GM21529 (cell line): ENCODE measurements around the gene SH3PXD2A.
A peak's percentile ranks its signal among the peaks of the same experiment; 100 is the strongest.
"Not testable (repeated sequence)": the region's sequence is repeated elsewhere in the genome, so short reads cannot be mapped to it uniquely, and the experiment has no call there.

Experiments used
- ATAC-seq: cut with Tn5 transposase; IDR thresholded peaks from one replicate; pipeline ENCODE4 v1.9.1; 2021; ENCODE audit not compliant: unreplicated experiment

Gene SH3PXD2A

DNA sequence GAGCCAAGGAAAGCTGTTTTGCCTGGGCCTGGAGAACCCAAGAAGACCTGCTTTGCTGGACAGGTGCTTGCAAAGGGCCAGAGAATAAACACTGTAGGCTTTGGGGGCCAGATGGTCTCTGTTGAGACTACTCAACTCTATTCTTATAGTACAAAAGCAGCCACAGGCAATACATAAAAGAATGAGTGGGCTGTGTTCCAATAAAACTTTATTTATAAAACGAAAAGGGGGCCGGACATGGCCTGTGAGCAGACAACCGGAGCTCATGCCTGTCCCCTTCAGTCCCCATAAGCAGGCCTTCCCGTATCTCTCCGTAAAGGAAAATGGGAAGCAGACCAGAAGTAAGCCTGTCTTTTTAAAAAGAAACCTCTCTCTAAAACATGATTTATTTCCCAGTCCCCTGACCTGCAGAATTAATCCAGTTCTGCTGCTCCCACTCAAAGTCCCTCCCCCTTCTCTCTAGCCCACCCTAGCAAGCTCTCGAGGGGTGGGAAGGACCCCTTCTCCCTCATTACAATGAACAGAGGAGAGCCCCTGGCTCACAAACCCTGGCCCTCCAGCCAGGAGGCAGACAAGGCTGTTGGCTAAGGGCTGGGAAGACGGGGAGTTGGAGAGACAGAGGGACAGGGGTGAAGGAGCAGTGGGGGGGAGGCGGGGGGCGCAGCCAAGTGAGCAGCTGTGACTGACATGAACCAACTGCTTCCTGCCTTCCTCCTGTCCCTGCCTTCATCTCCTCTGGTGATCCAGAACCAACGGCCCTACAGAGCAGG is 184.1 kb downstream of the SH3PXD2A start:
- ATAC-seq, result no peak

DNA sequence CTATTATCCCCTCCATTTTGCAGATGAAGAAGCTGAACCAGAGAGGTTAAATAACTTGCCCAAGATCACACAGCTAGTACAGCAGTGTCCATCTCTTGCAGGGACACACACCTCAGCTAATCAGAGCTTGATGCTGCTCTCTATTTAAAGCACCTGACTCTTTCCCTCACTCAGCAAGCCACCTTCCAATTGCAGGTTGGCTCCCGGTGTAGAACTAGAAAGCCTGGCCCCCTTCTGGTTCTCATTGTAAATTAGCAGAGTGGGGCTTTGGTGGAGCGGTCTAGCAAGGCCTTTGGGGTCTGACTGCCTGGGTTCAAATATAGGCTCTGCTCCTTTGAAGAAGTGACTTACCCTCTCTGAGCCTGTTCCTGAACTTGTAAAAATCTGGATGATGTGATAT is 185.4 kb downstream of the SH3PXD2A start:
- ATAC-seq, result no peak

DNA sequence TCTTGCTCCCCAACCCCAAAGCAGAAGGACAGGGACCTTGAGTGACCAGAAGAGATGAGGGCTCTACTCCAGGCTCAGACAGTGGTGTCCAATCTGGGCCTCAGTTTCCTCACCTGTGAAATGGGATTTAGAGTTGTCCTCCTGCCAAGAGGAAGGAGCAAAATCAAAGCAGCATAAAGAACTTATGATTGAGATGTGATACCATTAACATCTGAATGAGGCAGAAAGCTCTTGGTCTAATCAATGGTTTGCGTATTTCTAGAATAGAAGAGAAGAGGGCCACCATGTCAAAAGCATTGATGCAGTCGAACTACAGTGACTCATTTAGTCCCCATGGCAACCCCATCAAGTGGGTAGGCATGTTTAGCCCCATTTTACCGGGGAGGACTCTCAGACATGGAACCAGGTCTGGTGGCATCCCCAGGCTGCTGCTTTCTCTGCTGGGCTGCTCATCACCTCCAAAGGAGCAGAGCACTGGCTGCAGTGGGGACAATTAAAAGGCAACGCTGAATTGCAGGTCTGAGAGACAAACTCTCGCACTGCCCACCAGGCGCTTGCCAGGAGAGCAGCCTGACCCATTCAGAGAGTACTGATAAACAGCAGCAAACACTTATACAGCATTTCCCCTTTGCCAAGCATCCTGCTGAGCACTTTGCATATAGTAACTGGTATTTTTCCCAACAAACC is 186.0 kb downstream of the SH3PXD2A start:
- ATAC-seq, result no peak

DNA sequence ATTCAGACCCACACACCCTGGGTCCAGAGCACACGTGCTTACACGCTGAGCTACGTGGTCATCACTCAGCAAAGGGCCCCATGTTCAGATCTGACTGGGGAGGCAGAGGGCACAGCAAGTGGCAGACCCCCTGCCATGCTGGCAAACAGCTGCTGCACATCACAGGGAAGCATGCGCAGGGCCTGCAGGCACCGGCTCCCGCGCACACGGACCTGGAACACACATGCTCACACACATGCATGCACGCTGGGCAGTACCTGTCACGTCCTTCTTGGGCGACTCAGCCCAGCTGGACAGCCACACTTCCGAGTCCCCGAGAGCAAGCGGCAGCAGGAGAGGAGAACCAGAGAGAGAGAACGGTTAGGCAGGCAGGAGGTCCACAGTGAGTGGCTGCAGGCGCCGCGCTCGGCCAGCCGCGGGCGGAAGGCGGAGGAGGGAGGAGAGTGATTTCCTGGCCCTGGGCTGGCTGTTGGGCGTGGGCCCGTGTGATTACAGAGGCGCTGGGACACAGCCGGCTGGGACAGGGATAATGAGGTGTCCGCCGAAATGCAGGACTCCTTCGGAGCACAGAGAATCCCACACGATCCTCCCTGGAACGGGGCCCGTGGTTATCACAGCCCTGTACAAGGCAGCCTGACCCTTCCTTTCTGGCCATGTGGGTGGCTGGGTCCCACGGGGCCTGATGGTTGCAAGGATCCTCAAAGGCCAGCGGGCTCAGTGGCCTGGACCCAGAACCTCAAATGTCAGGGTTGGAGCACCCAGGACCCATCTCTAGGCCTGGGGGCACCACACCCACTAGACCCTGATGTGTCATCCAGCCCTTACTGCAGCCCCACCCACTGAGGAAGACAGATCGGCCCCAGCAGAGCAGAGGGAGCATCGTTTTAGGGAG is 186.8 kb downstream of the SH3PXD2A start:
- no peak for ATAC-seq

DNA sequence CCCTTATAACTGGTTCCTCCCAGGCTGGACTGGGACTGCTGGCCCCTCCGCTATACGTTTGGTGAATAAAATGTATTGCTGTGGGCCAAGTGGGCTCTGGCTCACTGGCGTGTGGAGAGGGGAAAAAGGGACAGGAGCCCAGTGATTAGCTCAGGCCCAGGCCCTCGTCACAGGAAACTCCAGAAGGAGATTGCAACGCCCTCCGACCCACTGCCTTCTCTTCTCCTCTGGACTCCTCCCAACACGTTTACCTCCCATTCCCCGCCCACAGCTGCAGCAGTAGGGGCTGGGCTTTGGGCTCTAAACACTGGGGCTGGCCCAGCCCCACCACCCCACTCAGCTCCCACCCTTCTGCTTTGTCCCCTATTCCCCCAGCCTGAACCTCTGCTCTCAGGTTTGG is 188.0 kb downstream of the SH3PXD2A start:
- ATAC-seq, result no peak

DNA sequence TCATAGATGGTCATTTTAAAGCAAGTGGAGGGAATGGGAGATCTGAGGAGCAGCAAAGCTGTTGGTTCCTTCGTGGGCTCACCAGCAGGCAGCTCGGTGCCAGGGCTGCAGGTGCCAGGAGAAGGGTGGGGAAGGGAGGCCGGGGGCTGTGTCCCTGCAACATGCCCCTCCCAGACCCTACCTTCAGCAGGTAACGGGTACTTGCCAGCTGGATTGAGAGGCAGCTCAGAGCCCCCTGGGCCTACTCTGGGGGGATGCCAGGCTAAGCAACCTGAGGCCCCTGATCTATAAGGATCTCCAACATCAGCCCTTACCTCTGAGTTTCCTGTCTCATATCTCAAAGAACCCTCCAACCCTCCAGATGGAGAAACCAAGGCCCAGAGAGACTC is 188.6 kb downstream of the SH3PXD2A start:
- no peak for ATAC-seq

DNA sequence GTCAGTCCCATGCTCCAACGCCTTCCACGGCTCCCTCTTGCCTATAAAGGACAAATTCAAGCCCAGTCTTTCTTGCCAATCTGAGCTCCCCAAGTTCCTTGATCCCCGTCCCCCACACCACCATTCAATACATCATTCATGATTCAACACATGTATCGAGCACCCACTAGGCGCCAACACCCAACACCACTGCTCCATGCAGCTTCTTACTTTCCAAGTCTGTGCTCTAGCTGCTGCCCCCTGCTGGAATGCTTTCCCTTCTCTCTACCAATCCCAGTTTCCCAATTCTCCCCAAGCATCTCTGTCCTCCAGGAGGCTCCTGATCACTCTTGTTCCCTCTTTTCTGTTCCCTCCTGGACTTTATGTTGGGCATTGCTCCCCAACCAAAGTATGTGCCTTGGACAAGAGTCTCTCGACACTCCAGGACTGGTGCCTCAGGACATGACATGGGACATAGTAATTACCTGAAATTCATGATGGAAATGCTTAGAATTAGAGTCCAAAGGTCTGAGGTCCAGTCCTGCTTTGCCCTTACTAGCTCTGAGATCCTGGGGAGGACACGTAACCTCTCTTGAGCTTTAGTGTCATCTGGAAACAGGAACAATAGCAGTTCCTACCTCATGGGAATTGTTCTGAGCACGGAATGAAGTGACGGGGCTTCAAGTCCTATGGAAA is 189.2 kb downstream of the SH3PXD2A start:
- no peak for ATAC-seq

DNA sequence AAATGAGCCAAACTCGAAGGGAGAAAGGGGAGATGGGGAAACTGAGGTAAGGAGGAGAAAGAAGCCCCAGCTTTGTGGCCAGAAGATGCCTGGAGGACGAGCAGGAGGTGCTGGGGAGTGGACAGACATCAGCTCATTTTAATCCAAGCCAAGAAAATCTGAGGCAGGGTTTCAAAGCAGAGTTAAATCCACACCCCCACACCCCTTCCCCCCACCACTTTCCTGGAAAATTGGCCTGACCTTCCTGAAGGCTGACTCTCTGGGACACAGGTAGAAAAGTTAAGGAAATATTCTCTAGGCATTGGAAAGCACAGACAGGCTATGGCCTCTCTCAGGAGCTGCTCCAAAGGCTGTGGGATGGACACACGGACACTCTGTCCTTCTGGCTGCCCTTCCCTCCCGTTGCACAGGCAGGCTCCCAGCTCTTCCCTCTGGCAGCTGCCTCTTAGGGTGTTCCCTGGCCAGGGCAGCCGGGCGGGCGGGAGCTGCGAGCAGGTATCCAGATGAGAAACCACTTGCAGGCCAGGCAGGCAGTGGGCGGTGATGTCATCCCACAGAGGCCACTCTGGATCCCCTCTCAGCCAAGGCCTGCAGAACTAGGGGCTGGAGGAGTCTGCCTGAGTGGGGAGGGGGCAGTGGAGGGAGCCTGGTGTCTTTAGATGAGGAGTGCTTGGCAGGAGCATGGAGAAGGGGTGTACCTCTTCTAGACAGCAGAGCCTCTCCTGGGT is 190.1 kb downstream of the SH3PXD2A start:
- ATAC-seq, result no peak

DNA sequence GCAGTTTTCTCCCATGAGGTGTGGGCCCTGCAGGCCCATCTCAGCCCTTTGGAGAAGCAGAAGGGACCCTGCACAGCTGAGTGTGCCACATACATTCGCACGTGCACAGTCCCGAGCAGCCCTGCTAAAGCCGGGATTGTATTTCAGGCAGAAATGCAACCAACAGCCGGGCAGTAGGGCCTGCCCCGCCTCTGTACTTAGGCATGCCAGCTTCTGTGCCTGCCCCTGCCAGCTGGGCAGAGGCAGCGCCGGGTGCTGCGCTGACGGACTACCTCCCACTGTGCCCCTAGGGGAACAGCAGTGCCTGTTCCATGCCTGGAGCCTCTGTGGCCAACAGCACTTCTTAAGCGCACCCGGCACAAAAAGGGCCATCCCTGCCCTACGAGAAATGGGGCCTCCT is 191.6 kb downstream of the SH3PXD2A start:
- no peak for ATAC-seq

DNA sequence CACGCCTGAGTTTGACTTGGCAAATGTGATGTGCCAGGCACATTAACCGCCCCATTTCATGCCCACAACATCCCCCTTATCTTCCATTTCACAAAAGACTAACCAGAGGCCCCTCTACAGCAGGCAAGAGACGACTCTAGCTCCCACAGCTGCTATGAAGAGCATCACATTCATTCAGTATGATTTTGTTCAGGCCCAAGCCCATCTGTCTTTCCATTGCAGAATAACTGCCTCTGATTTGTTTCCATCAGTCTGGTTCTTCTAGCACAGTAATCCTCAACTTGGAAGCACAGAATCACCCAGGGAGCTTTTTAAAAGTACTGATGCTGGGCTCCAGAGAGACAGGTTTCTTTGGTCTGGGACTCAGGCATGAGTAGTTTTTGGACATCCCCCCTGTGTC is 192.1 kb downstream of the SH3PXD2A start:
- no peak for ATAC-seq

DNA sequence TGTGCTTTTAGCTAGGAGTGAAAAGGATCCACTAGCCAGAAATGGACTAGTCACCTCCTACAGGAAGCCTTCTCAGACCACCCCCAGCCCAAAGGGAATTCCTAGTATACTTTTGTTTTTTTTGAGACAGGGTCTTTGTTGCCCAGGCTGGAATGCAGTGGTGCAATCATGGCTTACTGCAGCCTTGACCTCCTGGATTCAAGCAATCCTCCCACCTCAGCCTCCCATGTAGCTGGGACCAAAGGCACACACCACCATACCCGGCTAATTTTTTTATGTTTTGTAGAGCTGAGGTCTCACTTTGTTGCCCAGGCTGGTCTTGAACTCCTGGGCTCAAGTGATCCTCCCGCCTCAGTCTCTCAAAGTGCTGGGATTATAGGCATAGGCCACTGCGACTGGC is 192.7 kb downstream of the SH3PXD2A start:
- not testable (repeated sequence) for ATAC-seq

DNA sequence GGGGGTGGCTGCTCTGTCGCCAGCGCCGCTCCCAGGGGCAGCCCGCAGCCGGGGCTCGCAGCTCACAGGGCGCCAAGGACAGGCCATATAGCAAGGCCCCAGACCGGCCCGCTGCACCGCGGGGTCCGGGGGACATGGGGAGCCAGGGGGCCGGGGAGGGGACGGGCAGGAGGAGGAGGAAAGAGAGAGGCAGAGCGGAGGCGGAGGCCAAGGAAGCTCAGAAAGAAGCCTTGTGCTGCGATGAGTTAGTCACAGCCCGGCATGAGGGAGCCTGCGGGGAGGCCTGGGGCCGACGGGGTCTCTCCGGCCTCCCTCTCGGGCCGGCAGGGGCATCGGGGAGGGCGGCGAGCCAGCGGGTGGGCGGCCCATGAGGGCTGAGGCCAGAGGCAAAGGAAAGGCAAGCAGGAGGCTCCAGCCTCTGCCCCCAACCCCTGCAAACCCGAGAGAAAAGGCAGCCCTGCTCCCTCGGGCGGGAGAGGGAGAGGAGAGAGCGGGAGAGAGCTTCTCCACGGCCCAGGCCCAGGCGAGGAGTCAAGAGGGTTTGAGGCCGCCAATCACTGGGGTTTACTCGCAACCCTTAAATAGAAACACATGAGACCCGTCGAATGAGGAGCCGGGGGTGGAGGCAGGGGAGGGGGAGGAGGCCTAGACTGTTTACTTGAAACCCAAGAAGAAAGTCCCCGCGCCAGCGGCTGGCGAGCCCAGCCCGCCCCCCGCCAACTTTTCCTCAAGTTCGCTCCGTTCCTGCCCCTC is 194.0 kb downstream of the SH3PXD2A start:
- peak; percentile 37 for ATAC-seq

DNA sequence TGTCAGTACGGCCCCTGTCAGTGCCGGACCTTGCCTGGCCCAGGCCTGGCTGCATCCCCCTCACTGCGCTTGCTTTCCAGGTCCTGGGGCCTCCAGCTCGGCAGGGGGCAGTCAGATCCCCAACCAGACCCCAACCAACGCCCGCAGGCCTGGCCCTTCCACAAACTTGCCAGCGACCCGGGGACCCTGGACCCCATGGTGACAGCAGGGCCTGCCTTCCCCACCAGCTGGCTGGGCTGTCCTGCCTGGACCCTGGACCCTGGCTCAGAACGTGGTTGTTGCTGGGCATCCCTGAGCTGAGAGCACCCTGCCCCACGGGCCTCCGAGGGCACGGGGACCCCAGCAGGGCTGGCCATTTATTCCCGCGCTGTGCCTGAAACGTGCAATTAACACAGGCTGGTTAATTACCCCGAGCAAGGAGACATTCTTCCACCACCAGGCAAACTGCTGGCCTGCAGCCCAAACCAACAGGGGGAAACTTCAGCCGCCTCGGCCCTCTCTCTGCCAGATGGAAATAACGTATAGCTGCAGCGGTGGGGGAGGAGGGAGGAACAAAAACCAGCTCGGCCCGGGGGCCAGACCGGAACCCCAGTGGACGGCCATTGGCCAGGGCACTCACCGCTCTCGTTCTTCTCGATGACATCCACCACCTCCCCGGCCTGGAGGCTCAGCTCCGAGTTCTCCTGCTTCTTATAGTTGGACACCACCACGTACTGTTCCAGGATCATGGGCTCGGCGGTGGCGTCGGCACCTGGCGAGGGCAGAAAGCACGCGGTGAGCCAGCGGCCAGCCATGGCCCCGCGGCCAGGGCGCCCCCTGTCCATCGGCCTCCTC is 194.8 kb downstream of the SH3PXD2A start:
- peak; percentile 25 for ATAC-seq

DNA sequence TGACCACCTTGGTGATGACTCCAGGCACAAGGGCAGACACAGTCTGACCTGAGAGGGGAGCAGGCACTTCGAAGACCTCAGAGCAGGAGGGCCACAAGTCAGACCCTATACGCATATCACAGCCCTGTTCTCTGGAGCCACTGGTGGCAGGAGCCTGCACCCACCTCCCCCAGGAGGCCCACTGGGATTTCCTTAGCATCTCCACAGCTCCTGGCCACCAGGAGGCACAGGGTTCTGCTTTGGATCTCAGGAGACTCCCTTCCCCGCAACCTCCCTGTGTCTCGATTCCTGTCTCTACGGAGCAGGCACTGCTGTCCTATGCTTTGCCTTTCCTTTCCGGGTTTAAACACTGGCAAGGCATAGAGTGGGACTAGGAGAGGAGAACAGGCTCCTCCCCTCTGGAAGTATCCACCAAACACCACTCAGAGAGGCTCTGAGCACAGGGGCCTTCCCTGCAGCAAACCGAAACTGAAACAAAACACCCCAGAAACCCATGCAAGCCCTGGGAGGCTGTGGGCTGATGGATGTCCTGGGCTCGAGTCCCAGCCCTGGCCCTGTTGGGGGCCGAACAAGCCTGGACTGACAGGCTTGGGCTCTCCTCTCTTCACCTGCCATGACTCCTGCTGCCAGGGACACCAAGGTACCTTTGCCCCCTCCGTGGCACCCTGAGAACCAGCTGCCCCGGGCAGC is 195.6 kb downstream of the SH3PXD2A start:
- ATAC-seq, result peak; percentile 78

DNA sequence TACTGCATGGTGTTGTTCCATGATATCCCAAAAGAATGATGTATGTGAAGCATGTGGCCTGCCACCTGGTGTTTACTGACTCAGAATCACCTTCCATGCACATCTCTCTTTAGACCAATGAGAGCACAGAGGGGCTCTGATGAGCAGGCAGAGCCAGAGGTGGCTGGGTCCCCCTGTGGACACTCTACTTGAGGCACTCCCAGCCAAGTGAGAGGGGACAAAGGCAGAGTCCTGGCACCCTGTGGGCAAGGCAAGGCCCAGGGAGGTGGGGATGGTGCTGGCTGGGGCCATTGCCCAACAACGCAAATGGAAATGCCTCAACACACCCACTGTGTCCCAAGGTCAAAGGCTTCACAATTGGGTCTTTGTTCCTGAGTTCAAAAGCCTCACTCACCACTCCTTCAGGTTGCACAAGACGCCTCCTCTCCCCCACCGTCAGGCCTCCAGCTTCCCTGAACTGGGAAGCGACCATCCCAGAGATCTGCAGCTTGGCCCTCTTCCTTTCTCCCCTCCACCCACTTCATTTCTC is 197.3 kb downstream of the SH3PXD2A start:
- no peak for ATAC-seq

DNA sequence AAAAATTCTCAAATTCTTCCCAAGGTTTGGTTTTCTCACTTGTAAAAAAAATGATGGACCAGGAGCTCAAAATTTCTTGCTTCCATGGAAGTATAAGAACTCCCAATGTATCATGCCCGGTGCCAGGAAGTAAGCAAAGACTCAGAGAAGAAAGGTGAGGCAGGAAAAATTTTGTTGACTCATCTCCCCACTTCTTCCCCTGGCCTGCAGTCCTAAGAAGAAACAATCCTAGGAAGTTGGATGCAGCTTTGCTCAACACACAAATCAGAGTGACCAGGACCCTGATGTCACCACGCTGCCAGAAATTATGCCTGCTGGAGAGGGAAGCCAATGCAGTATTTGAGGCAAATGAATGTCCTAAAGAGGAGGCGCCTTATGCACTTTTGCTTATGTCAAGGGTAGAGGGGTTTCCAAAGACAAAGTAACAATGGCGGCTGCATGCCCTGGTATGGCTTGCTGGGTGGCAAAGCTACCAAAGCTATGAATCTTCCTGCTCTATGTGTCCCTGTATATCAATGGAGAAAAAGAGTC is 198.2 kb downstream of the SH3PXD2A start:
- ATAC-seq, result no peak

DNA sequence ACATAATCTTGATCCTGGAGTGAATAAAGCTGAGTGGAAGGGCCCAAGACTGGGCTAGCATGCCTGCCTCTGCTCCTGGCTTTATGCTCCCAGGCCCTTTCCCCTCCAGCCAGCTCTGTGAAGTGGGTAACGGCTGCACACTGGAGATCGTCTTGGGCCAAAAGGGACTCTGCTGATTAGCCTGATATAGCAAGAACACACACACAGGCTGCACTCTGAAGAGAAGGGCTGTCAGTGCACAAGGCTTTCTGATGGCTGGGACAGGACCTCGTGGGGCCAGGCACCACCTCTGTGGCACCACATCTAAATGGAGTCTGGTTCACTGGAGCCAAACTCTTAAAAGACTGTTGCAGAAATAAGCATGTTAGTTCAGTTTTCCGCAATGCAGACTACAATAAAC is 200.5 kb downstream of the SH3PXD2A start:
- no peak for ATAC-seq

DNA sequence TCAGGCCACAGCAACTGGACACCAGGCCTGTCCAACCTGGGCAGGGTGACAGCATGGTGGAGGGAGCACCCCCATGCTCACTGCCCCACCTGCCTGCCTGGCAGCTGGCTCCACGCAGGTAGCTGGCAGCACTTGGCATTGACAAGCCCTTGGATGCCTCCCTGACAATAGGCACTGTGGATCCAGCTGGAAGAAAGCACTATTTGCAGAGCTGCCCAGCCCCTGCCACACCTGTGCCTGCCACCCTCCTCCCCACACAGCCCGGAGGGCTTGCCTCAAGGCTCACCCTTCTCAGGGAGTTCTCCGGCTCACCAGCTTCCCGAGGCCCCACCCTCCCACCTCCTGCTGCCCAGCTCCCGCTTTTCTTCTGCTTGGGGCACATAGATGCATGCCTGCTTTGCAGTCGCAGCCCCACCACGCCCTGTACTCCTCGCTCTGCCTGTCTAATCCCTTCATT is 201.8 kb downstream of the SH3PXD2A start:
- no peak for ATAC-seq
